Liver (tissue), 3 donors: ENCODE results near the gene SLC8A1.

Experiments
- ATF3 ChIP-seq: IDR thresholded peaks from 2 replicates; pipeline ENCODE4 v1.6.1; 2016; ENCODE audit warnings: antibody characterized with exemption
- CTCF ChIP-seq: fragments of 150-350 bp; IDR thresholded peaks from 2 replicates; pipeline ENCODE4 v1.5.1; 2017; ENCODE audit warnings: improper control_type of control experiment, low read depth, low read length; ENCODE audit not compliant: missing input control
- EGR1 ChIP-seq, 2 donors: IDR thresholded peaks; 2 replicates each; pipeline ENCODE4 v1.6.1; 2016 to 2018; ENCODE audit warnings: antibody characterized with exemption in 2 of 2, low read depth in 2 of 2
- GABPA ChIP-seq, 2 donors: IDR thresholded peaks in 1 of 2; conservative IDR thresholded peaks in 1 of 2; 2 replicates each; pipeline ENCODE4 v1.6.1; 2016; ENCODE audit warnings: antibody characterized with exemption in 2 of 2, mild to moderate bottlenecking in 1 of 2, moderate library complexity in 1 of 2
- REST ChIP-seq: IDR thresholded peaks from 2 replicates; pipeline ENCODE4 v1.6.1; 2016; ENCODE audit warnings: antibody characterized with exemption, mild to moderate bottlenecking
- SP1 ChIP-seq: IDR thresholded peaks from 2 replicates; pipeline ENCODE4 v1.6.1; 2018; ENCODE audit warnings: antibody characterized with exemption, mild to moderate bottlenecking
- TAF1 ChIP-seq: conservative IDR thresholded peaks from 2 replicates; pipeline ENCODE4 v1.6.1; 2016; ENCODE audit warnings: antibody characterized with exemption, mild to moderate bottlenecking
- YY1 ChIP-seq: IDR thresholded peaks from 2 replicates; pipeline ENCODE4 v1.6.1; 2016; ENCODE audit warnings: antibody characterized with exemption, mild to moderate bottlenecking
- donor health status: healthy.
- donor health status: healthy.

- TF ChIP-seq CTCF, result no peak
- TF ChIP-seq REST, result no peak
- no peak for TF ChIP-seq TAF1
- no peak for TF ChIP-seq EGR1 (IDR thresholded peaks at IDR 0.05; ENCODE audit: low read depth in 2 of 2)
- no peak for TF ChIP-seq YY1
- no peak for TF ChIP-seq ATF3
- TF ChIP-seq SP1, result no peak
- no peak for TF ChIP-seq GABPA (IDR thresholded peaks at IDR 0.05 in 1 of 2, conservative IDR thresholded peaks at IDR 0.05 in 1 of 2)
Observed at GRCh38 chr2:40439473-40439872, 12.4 kb downstream of the SLC8A1 start.
